MM.1S (cell line): ENCODE measurements around the gene NOP56.

Experiments used
- DNase-seq: peaks from one replicate; pipeline ENCODE4 v3.0.0-alpha.2; 2015
- H2AFZ ChIP-seq: fragments of 300-600 bp; sonication (generic); 2 replicates; pipeline ENCODE4 v1.6.0; 2016; ENCODE audit warnings: antibody characterized with exemption, low read length
- H3F3A ChIP-seq: fragments of 300-600 bp; sonication (generic); 2 replicates; pipeline ENCODE4 v1.6.1; 2016; ENCODE audit warnings: mild to moderate bottlenecking, antibody characterized with exemption, low read length, moderate library complexity, mixed read lengths; ENCODE audit not compliant: insufficient read depth
- H3K27ac ChIP-seq: fragments of 300-600 bp; sonication (generic); 2 replicates; pipeline ENCODE4 v1.5.1; 2016; ENCODE audit warnings: mild to moderate bottlenecking, low read length
- H3K27me3 ChIP-seq: fragments of 300-600 bp; sonication (generic); replicated peaks from 2 replicates; pipeline ENCODE4 v1.6.0; 2016; ENCODE audit warnings: low read length; ENCODE audit not compliant: insufficient read depth
- H3K36me3 ChIP-seq: fragments of 300-600 bp; sonication (generic); replicated peaks from 2 replicates; pipeline ENCODE4 v1.6.1; 2016; ENCODE audit warnings: mild to moderate bottlenecking, low read length, mixed read lengths; ENCODE audit not compliant: insufficient read depth
- H3K4me1 ChIP-seq: fragments of 300-600 bp; sonication (generic); 2 replicates; pipeline ENCODE4 v1.6.1; 2016; ENCODE audit warnings: low read length, mixed read lengths
- H3K4me2 ChIP-seq: fragments of 300-600 bp; sonication (generic); 2 replicates; pipeline ENCODE4 v1.6.0; 2016; ENCODE audit warnings: low read depth, low read length
- H3K4me3 ChIP-seq: fragments of 300-600 bp; sonication (generic); 2 replicates; pipeline ENCODE4 v1.5.1; 2016; ENCODE audit warnings: low read length, mixed read lengths
- H3K79me2 ChIP-seq: fragments of 300-600 bp; sonication (generic); 2 replicates; pipeline ENCODE4 v1.6.1; 2016; ENCODE audit warnings: mixed run types, low read length, mixed read lengths
- H3K9ac ChIP-seq: fragments of 300-600 bp; sonication (generic); 2 replicates; pipeline ENCODE4 v1.6.1; 2016; ENCODE audit warnings: low read length, mixed read lengths
- H3K9me2 ChIP-seq: fragments of 300-600 bp; sonication (generic); replicated peaks from 2 replicates; pipeline ENCODE4 v1.6.1; 2016; ENCODE audit warnings: mild to moderate bottlenecking, low read length, mixed read lengths; ENCODE audit not compliant: insufficient read depth
- H3K9me3 ChIP-seq: fragments of 300-600 bp; sonication (generic); replicated peaks from 2 replicates; pipeline ENCODE4 v1.6.1; 2016; ENCODE audit warnings: mild to moderate bottlenecking, low read length, mixed read lengths; ENCODE audit not compliant: insufficient read depth
- H4K20me1 ChIP-seq: fragments of 300-600 bp; sonication (generic); 2 replicates; pipeline ENCODE4 v1.6.1; 2016; ENCODE audit warnings: mild to moderate bottlenecking, low read length, moderate library complexity, mixed read lengths; ENCODE audit not compliant: insufficient read depth
- EZH2 ChIP-seq: fragments of 300-600 bp; sonication (generic); optimal IDR thresholded peaks from 2 replicates; pipeline ENCODE3; 2017; ENCODE audit warnings: low read depth, mild to moderate bottlenecking, antibody characterized with exemption, low read length, mixed read lengths
- EZH2phosphoT487 ChIP-seq: fragments of 300-600 bp; sonication (generic); IDR thresholded peaks from 2 replicates; pipeline ENCODE4 v1.6.1; 2018; ENCODE audit warnings: antibody characterized with exemption, low read length
- TF ChIP-seq, protein P1 (sequence below): fragments of 300-600 bp; sonication (generic); IDR thresholded peaks from 2 replicates; pipeline ENCODE4 v1.5.1; 2016; ENCODE audit warnings: antibody characterized with exemption, low read length, mixed read lengths

Gene NOP56

DNA sequence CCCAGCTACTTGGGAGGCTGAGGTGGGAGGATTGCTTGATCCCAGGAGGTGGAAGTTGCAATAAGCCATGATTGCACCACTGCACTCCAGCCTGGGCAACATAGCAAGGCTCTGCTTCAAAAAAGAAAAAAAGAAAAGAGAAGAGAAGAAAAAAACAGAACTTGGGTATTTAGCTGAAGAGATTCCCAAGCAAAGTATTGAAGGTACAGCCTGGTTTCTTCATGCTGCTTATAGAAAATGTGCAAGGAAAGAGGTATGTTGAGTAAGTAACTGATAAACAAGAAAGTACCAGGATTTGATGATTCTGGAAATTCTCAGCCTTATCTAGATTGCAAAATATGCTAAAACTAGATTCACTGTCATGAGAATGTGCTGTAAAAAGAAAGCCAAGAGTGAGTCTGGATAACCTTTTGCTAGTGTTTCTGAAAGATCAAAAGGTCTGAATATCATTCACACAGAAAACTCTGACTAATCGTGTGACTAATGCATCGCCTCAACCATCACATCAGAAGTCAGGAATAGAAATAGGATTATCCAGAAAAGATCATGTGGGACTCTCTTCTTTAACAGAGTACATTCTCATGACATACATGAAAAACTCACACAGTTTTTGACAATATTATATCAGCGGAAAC is 32.4 kb upstream of the NOP56 start:
- no peaks in the 10 kb centered on the region for H3K4me1 ChIP-seq
- TF ChIP-seq, protein P1, sequence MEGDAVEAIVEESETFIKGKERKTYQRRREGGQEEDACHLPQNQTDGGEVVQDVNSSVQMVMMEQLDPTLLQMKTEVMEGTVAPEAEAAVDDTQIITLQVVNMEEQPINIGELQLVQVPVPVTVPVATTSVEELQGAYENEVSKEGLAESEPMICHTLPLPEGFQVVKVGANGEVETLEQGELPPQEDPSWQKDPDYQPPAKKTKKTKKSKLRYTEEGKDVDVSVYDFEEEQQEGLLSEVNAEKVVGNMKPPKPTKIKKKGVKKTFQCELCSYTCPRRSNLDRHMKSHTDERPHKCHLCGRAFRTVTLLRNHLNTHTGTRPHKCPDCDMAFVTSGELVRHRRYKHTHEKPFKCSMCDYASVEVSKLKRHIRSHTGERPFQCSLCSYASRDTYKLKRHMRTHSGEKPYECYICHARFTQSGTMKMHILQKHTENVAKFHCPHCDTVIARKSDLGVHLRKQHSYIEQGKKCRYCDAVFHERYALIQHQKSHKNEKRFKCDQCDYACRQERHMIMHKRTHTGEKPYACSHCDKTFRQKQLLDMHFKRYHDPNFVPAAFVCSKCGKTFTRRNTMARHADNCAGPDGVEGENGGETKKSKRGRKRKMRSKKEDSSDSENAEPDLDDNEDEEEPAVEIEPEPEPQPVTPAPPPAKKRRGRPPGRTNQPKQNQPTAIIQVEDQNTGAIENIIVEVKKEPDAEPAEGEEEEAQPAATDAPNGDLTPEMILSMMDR = no peak
- no peak for TF ChIP-seq EZH2phosphoT487
- no peak for TF ChIP-seq EZH2
- no peaks in the 10 kb centered on the region for H3K79me2 ChIP-seq
- no peak overlapping the region for H3K27ac ChIP-seq
- no peak overlapping the region for H3K4me3 ChIP-seq
- no peaks in the 10 kb centered on the region for H3K9me3 ChIP-seq
- no peak overlapping the region for H3K4me2 ChIP-seq
- H4K20me1 ChIP-seq = no peaks in the 10 kb centered on the region
- no peaks in the 10 kb centered on the region for H3K9me2 ChIP-seq
- no peaks in the 10 kb centered on the region for H3F3A ChIP-seq
- no peak overlapping the region for H2AFZ ChIP-seq
- H3K36me3 ChIP-seq = no peaks in the 10 kb centered on the region
- DNase-seq = no peak
- H3K27me3 ChIP-seq = no peaks in the 10 kb centered on the region
- no peak overlapping the region for H3K9ac ChIP-seq

DNA sequence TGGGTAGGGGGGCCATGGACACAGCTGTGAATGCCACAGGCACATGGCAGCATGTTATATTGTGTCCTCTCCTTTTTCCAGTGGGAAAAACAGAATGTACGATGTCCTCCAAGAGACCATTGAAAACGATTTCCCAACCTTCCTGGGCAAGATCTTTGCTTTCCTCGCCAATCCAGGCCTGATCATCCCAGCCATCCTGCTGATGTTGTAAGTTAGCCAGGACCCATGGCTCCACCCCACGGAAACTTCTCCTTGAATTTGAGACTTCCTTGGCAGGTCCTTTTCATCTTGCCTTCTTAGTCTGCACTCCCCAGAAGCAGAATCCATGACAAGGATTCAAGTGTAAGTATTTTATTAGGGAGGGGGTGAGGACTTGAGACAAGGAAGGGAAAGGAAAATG is 28.2 kb upstream of the NOP56 start:
- TF ChIP-seq EZH2 (no peak), EZH2phosphoT487 (no peak)
- TF ChIP-seq, protein P1 = no peak
- no peaks in the 10 kb centered on the region for H3K36me3 ChIP-seq
- H2AFZ ChIP-seq = no peak overlapping the region
- no peak overlapping the region for H3K9ac ChIP-seq
- H4K20me1 ChIP-seq = no peaks in the 10 kb centered on the region
- DNase-seq = no peak
- no peaks in the 10 kb centered on the region for H3K9me2 ChIP-seq
- no peak overlapping the region for H3K27ac ChIP-seq
- H3K4me1 ChIP-seq = no peaks in the 10 kb centered on the region
- no peak overlapping the region for H3K4me3 ChIP-seq
- H3F3A ChIP-seq = no peaks in the 10 kb centered on the region
- no peaks in the 10 kb centered on the region for H3K27me3 ChIP-seq
- no peaks in the 10 kb centered on the region for H3K9me3 ChIP-seq
- no peaks in the 10 kb centered on the region for H3K79me2 ChIP-seq
- H3K4me2 ChIP-seq = no peak overlapping the region

DNA sequence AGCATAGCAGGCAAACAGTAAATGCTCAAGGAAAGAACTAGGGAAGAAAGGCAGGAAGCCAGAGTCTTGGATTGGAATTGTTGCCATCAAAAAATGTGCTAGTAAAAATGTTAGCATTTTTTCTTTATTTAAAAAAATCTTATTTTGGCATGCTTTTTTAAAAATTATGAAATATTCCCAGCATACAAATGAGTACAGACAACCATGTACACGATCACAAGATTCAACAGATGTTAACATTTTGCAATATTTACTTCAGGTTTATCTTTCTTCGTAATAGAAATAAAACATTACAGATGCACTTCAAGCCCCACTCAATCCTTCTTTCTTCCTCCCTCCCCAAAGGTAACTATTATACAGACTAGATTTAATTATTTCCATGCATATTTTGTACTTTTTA is 27.4 kb upstream of the NOP56 start:
- Histone ChIP-seq H3K27ac (no peak overlapping the region), H3F3A (no peaks in the 10 kb centered on the region), H3K79me2 (no peaks in the 10 kb centered on the region), H3K9me2 (no peaks in the 10 kb centered on the region), H3K36me3 (no peaks in the 10 kb centered on the region), H3K4me1 (no peaks in the 10 kb centered on the region), H3K9ac (no peak overlapping the region), H3K4me2 (no peak overlapping the region), H2AFZ (no peak overlapping the region), H3K4me3 (no peak overlapping the region), H4K20me1 (no peaks in the 10 kb centered on the region), H3K9me3 (no peaks in the 10 kb centered on the region), H3K27me3 (no peaks in the 10 kb centered on the region)
- TF ChIP-seq EZH2 (no peak), EZH2phosphoT487 (no peak)
- TF ChIP-seq, protein P1 = no peak
- DNase-seq = no peak
